IPS DF 4.7 (cell line): ENCODE results near the gene C16orf90.

ENCODE experiments used
- DNase-seq: peaks from one replicate; pipeline ENCODE4 v3.0.0-alpha.2; 2013; ENCODE audit warnings: low spot score; ENCODE audit errors: extremely low read depth

C16orf90 gene

GRCh38 chr16:3495176-3495575 lies at the start of gene C16orf90:
Gene C16orf90, minus strand, starts transcription at chr16:3495489. Its CDS starts 68 bp downstream, at chr16:3495421.
- DNase-seq, result no peak

GRCh38 chr16:3542601-3543373 lies 47.5 kb upstream of the C16orf90 start:
- no peak for DNase-seq

- DNase-seq, result no peak
Measured at GRCh38 chr16:3541527-3542155, 46.4 kb upstream of the C16orf90 start.

- DNase-seq, result no peak
Measured at GRCh38 chr16:3538222-3538621, 42.9 kb upstream of the C16orf90 start.

GRCh38 chr16:3536851-3537250 lies 41.6 kb upstream of the C16orf90 start:
- no peak for DNase-seq

GRCh38 chr16:3536271-3536731 lies 41.0 kb upstream of the C16orf90 start:
- DNase-seq, result no peak

GRCh38 chr16:3534126-3534525 lies 38.8 kb upstream of the C16orf90 start:
- no peak for DNase-seq

- DNase-seq, result no peak
Measured at GRCh38 chr16:3532741-3533140, 37.5 kb upstream of the C16orf90 start.

GRCh38 chr16:3530371-3530914 lies 35.2 kb upstream of the C16orf90 start:
- DNase-seq, result no peak

- DNase-seq, result no peak
Measured at GRCh38 chr16:3529175-3529574, 33.9 kb upstream of the C16orf90 start.

- DNase-seq, result no peak
Measured at GRCh38 chr16:3528406-3528805, 33.1 kb upstream of the C16orf90 start.

- peak; percentile 28 for DNase-seq
Measured at GRCh38 chr16:3527216-3527829, 32.0 kb upstream of the C16orf90 start.

GRCh38 chr16:3525951-3526350 lies 30.7 kb upstream of the C16orf90 start:
- DNase-seq, result no peak

- no peak for DNase-seq
Measured at GRCh38 chr16:3523281-3523680, 28.0 kb upstream of the C16orf90 start.

- no peak for DNase-seq
Measured at GRCh38 chr16:3520841-3521240, 25.6 kb upstream of the C16orf90 start.

GRCh38 chr16:3520413-3520812 lies 25.1 kb upstream of the C16orf90 start:
- DNase-seq, result no peak

- DNase-seq, result no peak
Measured at GRCh38 chr16:3519581-3519980, 24.3 kb upstream of the C16orf90 start.

GRCh38 chr16:3518986-3519348 lies 23.7 kb upstream of the C16orf90 start:
- no peak for DNase-seq

GRCh38 chr16:3518292-3518985 lies 23.1 kb upstream of the C16orf90 start:
- DNase-seq, result no peak

GRCh38 chr16:3515897-3516296 lies 20.6 kb upstream of the C16orf90 start:
- DNase-seq, result no peak

- no peak for DNase-seq
Measured at GRCh38 chr16:3514621-3515020, 19.3 kb upstream of the C16orf90 start.
